HepG2 (cell line): ENCODE measurements around the gene DBNDD1. TPM values are rescaled to one million over a fixed set of nuclear protein-coding genes. Genes with fewer than 3 reads are reported as not detected.

Experiments
- CREB1 ChIP-seq, 2 experiments: fragments of 450-650 bp in 1 of 2; IDR thresholded peaks; 2 replicates each; pipeline ENCODE4 v1.6.1; 2016 to 2017; ENCODE audit warnings: control low read depth in 1 of 2, mild to moderate bottlenecking in 1 of 2, missing compliant biosample characterization in 1 of 2, missing genetic modification characterization in 1 of 2
- DR1 ChIP-seq: sonication (generic); formaldehyde crosslinking; IDR thresholded peaks from 2 replicates; pipeline ENCODE4 v1.8.0; 2021; ENCODE audit warnings: mild to moderate bottlenecking, missing genetic modification reagents, inconsistent platforms
- NR3C1 ChIP-seq: sonication (generic); formaldehyde crosslinking; IDR thresholded peaks from 2 replicates; pipeline ENCODE4 v1.4.0; 2020; ENCODE audit warnings: missing genetic modification reagents
- PHF5A ChIP-seq: IDR thresholded peaks from one replicate; pipeline ENCODE4 v1.6.1; 2018; ENCODE audit warnings: low read depth, missing genetic modification reagents; ENCODE audit not compliant: unreplicated experiment
- RERE ChIP-seq: IDR thresholded peaks from 2 replicates; pipeline ENCODE4 v1.6.1; 2016; ENCODE audit warnings: low read depth, missing genetic modification reagents, missing compliant biosample characterization
- TMF1 ChIP-seq: sonication (generic); formaldehyde crosslinking; IDR thresholded peaks from 2 replicates; pipeline ENCODE4 v1.8.1; 2022; ENCODE audit warnings: low read depth, missing genetic modification reagents
- U2AF1 ChIP-seq: fragments of 200-400 bp; formaldehyde crosslinking; optimal IDR thresholded peaks from 2 replicates; pipeline ENCODE3; 2017; ENCODE audit warnings: mild to moderate bottlenecking, low read depth, low read length
- ZFP37 ChIP-seq: sonication (generic); formaldehyde crosslinking; IDR thresholded peaks from 2 replicates; pipeline ENCODE4 v1.4.0; 2020; ENCODE audit warnings: missing genetic modification reagents, borderline replicate concordance
- ZKSCAN1 ChIP-seq: fragments of 150-350 bp; IDR thresholded peaks from 2 replicates; pipeline ENCODE4 v1.6.1; 2014; ENCODE audit warnings: low read length
- ZNF251 ChIP-seq: sonication (generic); formaldehyde crosslinking; IDR thresholded peaks from 2 replicates; pipeline ENCODE4 v1.9.0; 2021; ENCODE audit warnings: mild to moderate bottlenecking, missing genetic modification reagents
- ZNF567 ChIP-seq: sonication (generic); formaldehyde crosslinking; IDR thresholded peaks from 2 replicates; pipeline ENCODE4 v1.8.1; 2023; ENCODE audit warnings: mild to moderate bottlenecking, missing genetic modification reagents, borderline replicate concordance
- ZNF646 ChIP-seq: sonication (generic); formaldehyde crosslinking; IDR thresholded peaks from 2 replicates; pipeline ENCODE4 v1.9.0; 2021; ENCODE audit warnings: mild to moderate bottlenecking, missing genetic modification reagents
- polyA plus RNA-seq, 8 experiments: library from polyadenylated mRNA; depleted of rRNA in 3 of 8; stranded (reverse) in 7 of 8; unstranded in 1 of 8; fragments of >200 nt; fragmentation: Illumina TruSeq in 4 of 8; extraction: Trizol in 4 of 8; gene quantifications; 2 replicates each; pipeline versions ENCODE4 v1.2.1 to v1.2.3, GENCODE V29; 2011 to 2016; ENCODE audit warnings: low read depth in 4 of 8, missing spikeins in 1 of 8, mixed read lengths in 1 of 8; ENCODE audit not compliant: insufficient read depth in 1 of 8
- total RNA-seq, 5 experiments: library from RNA; depleted of rRNA; stranded (reverse); fragments of >200 nt; fragmentation: Illumina TruSeq; extraction: Trizol; gene quantifications; 2 replicates each; pipeline ENCODE4 v1.2.3, GENCODE V29; 2016; ENCODE audit warnings: low read depth in 1 of 5
- TF ChIP-seq, protein P1 (sequence below): sonication (generic); formaldehyde crosslinking; IDR thresholded peaks from 2 replicates; pipeline ENCODE4 v1.4.0; 2020; ENCODE audit warnings: missing genetic modification reagents

DBNDD1 gene
- total and polyA plus RNA-seq, 2 of the 13 experiments (the other 11 are each of a cell fraction or from before 2014, with no cell fraction given): 17.0 to 40.4 TPM

DNA sequence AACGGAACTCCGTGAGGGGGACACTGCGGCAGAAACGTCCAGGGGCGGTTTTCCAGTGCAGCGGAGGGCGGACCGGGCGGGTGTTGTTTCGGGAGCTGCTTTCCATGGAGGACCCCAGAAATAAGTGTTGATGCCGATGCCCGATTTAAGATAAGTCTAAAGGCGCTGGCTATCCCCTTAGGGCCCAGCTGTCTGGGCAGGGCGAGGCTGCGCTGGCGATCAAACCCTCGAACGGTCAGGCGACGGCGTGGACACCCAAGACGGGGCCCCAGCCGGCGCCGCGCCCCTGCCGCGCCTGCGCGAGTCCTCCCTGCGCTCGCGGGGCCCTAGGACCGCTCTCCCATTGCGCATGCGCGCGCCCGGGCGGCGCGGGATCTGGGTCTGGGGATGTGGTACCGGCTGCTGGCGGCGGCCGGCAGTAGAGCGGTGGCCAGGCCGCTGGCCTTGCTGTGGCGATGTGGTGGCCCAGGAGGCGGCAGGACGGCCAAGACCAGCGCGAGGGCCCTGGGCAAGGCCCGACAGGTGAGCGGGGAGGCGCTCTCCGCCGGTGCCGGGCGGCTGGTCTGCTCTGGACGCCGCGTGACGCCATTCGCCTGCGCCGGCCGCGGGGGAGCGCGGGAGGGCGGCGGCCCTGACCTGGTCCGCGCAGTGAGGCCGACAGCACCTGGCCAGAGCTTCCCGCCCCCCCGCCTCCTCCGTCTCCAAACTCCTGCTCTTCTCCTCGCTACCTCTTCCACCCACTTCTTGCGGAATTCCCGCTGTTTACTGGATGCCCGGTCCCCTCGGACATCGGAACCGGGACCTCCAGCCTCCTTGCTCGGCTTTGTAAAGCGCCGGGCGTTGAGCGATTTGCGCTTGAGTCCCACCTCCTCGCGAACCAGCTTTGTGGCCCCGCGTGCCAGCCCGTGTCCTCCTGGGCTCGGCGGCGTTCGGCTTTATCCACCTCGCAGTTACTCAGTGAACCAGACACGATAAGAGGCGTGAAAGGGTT is 46.7 kb downstream of the DBNDD1 start (continued):
- TF ChIP-seq ZFP37 (CRISPR knock-in tag): no peak; the same call in 1 of the 2 replicates
- TF ChIP-seq NR3C1 (CRISPR knock-in tag): no peak
- TF ChIP-seq DR1: peak; percentile 66; the same call in 1 of the 2 replicates
- TF ChIP-seq CREB1 (IDR thresholded peaks at IDR 0.05): peak; percentile 93
- TF ChIP-seq CREB1 (CRISPR knock-in tag; IDR thresholded peaks at IDR 0.05): peak; percentile 83
- TF ChIP-seq RERE (CRISPR knock-in tag): no peak
- no peak for TF ChIP-seq ZNF251 (CRISPR knock-in tag)
- TF ChIP-seq U2AF1: peak; percentile 94
- TF ChIP-seq, protein P1, sequence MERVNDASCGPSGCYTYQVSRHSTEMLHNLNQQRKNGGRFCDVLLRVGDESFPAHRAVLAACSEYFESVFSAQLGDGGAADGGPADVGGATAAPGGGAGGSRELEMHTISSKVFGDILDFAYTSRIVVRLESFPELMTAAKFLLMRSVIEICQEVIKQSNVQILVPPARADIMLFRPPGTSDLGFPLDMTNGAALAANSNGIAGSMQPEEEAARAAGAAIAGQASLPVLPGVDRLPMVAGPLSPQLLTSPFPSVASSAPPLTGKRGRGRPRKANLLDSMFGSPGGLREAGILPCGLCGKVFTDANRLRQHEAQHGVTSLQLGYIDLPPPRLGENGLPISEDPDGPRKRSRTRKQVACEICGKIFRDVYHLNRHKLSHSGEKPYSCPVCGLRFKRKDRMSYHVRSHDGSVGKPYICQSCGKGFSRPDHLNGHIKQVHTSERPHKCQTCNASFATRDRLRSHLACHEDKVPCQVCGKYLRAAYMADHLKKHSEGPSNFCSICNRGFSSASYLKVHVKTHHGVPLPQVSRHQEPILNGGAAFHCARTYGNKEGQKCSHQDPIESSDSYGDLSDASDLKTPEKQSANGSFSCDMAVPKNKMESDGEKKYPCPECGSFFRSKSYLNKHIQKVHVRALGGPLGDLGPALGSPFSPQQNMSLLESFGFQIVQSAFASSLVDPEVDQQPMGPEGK (CRISPR knock-in tag): peak; percentile 72
- peak; percentile 74; the same call in 1 of the 2 replicates for TF ChIP-seq TMF1
- TF ChIP-seq PHF5A (CRISPR knock-in tag): peak; percentile 80
- TF ChIP-seq ZNF567 (CRISPR knock-in tag): 0 out of 2 replicates have a peak, but pooled peaks have one; percentile 51
- no peak for TF ChIP-seq ZNF646 (CRISPR knock-in tag)
- TF ChIP-seq ZKSCAN1: peak; percentile 36; the same call in 1 of the 2 replicates
